GM18867 (cell line): ENCODE results near the gene PTPRT.
"Not testable (repeated sequence)": the region's sequence is repeated elsewhere in the genome, so short reads cannot be mapped to it uniquely, and the experiment has no call there.

Experiments
- ATAC-seq: cut with Tn5 transposase; IDR thresholded peaks from one replicate; pipeline ENCODE4 v1.9.1; 2021; ENCODE audit warnings: mild to moderate bottlenecking, moderate library complexity; ENCODE audit not compliant: unreplicated experiment

Gene PTPRT

GRCh38 chr20:42259389-42259788 is 930.3 kb downstream of the PTPRT start:
- no peak for ATAC-seq

GRCh38 chr20:42258564-42259302 is 931.0 kb downstream of the PTPRT start:
- ATAC-seq, result no peak

- no peak for ATAC-seq
These were observed 933.9 kb downstream of the PTPRT start for GRCh38 chr20:42255821-42256220.

GRCh38 chr20:42254673-42255072 is 935.0 kb downstream of the PTPRT start:
- no peak for ATAC-seq

- no peak for ATAC-seq
These were observed 937.6 kb downstream of the PTPRT start for GRCh38 chr20:42252116-42252515.

- ATAC-seq, result no peak
These were observed 970.9 kb downstream of the PTPRT start for GRCh38 chr20:42218621-42219374.

GRCh38 chr20:42214074-42214473 is 975.6 kb downstream of the PTPRT start:
- no peak for ATAC-seq

GRCh38 chr20:42212391-42212790 is 977.3 kb downstream of the PTPRT start:
- ATAC-seq, result no peak

GRCh38 chr20:42206557-42206956 is 983.1 kb downstream of the PTPRT start:
- ATAC-seq, result not testable (repeated sequence)

- ATAC-seq, result no peak
These were observed 985.5 kb downstream of the PTPRT start for GRCh38 chr20:42204109-42204660.

GRCh38 chr20:42197599-42197998 is 992.1 kb downstream of the PTPRT start:
- no peak for ATAC-seq

GRCh38 chr20:42193119-42193518 is 996.6 kb downstream of the PTPRT start:
- ATAC-seq, result no peak

- ATAC-seq, result no peak
These were observed 997.4 kb downstream of the PTPRT start for GRCh38 chr20:42192321-42192720.

GRCh38 chr20:42191140-42191860 is 998.4 kb downstream of the PTPRT start:
- no peak for ATAC-seq

- no peak for ATAC-seq
These were observed 999.6 kb downstream of the PTPRT start for GRCh38 chr20:42190084-42190483.

GRCh38 chr20:42186337-42186736 is 1003.4 kb downstream of the PTPRT start:
- no peak for ATAC-seq

GRCh38 chr20:42183147-42183546 is 1006.6 kb downstream of the PTPRT start:
- no peak for ATAC-seq

- ATAC-seq, result no peak
These were observed 1008.6 kb downstream of the PTPRT start for GRCh38 chr20:42181064-42181463.

- ATAC-seq, result no peak
These were observed 1009.9 kb downstream of the PTPRT start for GRCh38 chr20:42179768-42180167.

- ATAC-seq, result no peak
These were observed 1016.3 kb downstream of the PTPRT start for GRCh38 chr20:42173440-42173839.

- no peak for ATAC-seq
These were observed 1025.4 kb downstream of the PTPRT start for GRCh38 chr20:42164121-42164890.
